ENCODE data around the gene TCF7L2. TPM values are rescaled to one million over a fixed set of nuclear protein-coding genes. Genes with fewer than 3 reads are reported as not detected.

The TCF7L2 gene
- total and polyA plus RNA-seq, 2 donors (not counting 1 experiment from before 2014, with no cell fraction given), result 3.4 to 5.0 TPM

GRCh38 chr10:113018034-113018433 lies 68.0 kb downstream of the TCF7L2 start:
- peaks cover 7% of the 10 kb centered on the region for H3K79me2 ChIP-seq (ENCODE audit: control insufficient read depth, insufficient read depth, low read length)

GRCh38 chr10:113019096-113019495 lies 69.0 kb downstream of the TCF7L2 start:
- no peak overlapping the region for H3K27ac ChIP-seq (ENCODE audit: insufficient read depth, low read length)
- H3K4me2 ChIP-seq (ENCODE audit: extremely low read depth, insufficient read depth, low read length), result no peak overlapping the region
- no peaks in the 10 kb centered on the region for H3K4me1 ChIP-seq (ENCODE audit: control insufficient read depth, extremely low read depth, insufficient read depth, low read length)
- H3K27me3 ChIP-seq (ENCODE audit: control insufficient read depth, insufficient read depth, low read length), result no peaks in the 10 kb centered on the region
- no peak for TF ChIP-seq EZH2 (IDR thresholded peaks at IDR 0.05; ENCODE audit: low read length, missing control alignments)
- TF ChIP-seq CTCF (conservative IDR thresholded peaks at IDR 0.05 in 1 of 2, IDR thresholded peaks at IDR 0.05 in 1 of 2; ENCODE audit: low read depth in 1 of 2, low read length in 2 of 2), result no peak
- no peak for DNase-seq (ENCODE audit: low read depth in 2 of 2)
- H3K9ac ChIP-seq (ENCODE audit: insufficient read depth, low read length), result no peak overlapping the region
- H3K9me3 ChIP-seq (ENCODE audit: control insufficient read depth, insufficient read depth, low read depth, low read length), result no peaks in the 10 kb centered on the region
- H3K79me2 ChIP-seq (ENCODE audit: control insufficient read depth, insufficient read depth, low read length), result peaks cover 8% of the 10 kb centered on the region
- H4K20me1 ChIP-seq (ENCODE audit: control insufficient read depth, extremely low read depth, insufficient read depth, low read length), result no peaks in the 10 kb centered on the region
- H2AFZ ChIP-seq (ENCODE audit: low read length), result no peak overlapping the region
- no peak overlapping the region for H3K4me3 ChIP-seq (replicated peaks in 1 of 4; ENCODE audit: control extremely low read depth in 1 of 4, insufficient read depth in 1 of 4, low read depth in 3 of 4, low read length in 4 of 4)
- no peaks in the 10 kb centered on the region for H3K36me3 ChIP-seq (ENCODE audit: control insufficient read depth, insufficient read depth, low read length)

More at GRCh38 chr10:113018034-113018433, 68.0 kb downstream of the TCF7L2 start:
- no peaks in the 10 kb centered on the region for H4K20me1 ChIP-seq (ENCODE audit: control insufficient read depth, extremely low read depth, insufficient read depth, low read length)
- TF ChIP-seq CTCF (conservative IDR thresholded peaks at IDR 0.05 in 1 of 2, IDR thresholded peaks at IDR 0.05 in 1 of 2; ENCODE audit: low read depth in 1 of 2, low read length in 2 of 2) (no peak), EZH2 (IDR thresholded peaks at IDR 0.05; ENCODE audit: low read length, missing control alignments) (no peak)
- H3K4me1 ChIP-seq (ENCODE audit: control insufficient read depth, extremely low read depth, insufficient read depth, low read length), result no peaks in the 10 kb centered on the region
- H3K4me2 ChIP-seq (ENCODE audit: extremely low read depth, insufficient read depth, low read length), result no peak overlapping the region
- no peak for DNase-seq (ENCODE audit: low read depth in 2 of 2)
- H3K27me3 ChIP-seq (ENCODE audit: control insufficient read depth, insufficient read depth, low read length), result no peaks in the 10 kb centered on the region
- H3K9ac ChIP-seq (ENCODE audit: insufficient read depth, low read length), result no peak overlapping the region
- H3K36me3 ChIP-seq (ENCODE audit: control insufficient read depth, insufficient read depth, low read length), result no peaks in the 10 kb centered on the region
- no peak overlapping the region for H2AFZ ChIP-seq (ENCODE audit: low read length)
- H3K9me3 ChIP-seq (ENCODE audit: control insufficient read depth, insufficient read depth, low read depth, low read length), result no peaks in the 10 kb centered on the region
- no peak overlapping the region for H3K27ac ChIP-seq (ENCODE audit: insufficient read depth, low read length)
- no peak overlapping the region for H3K4me3 ChIP-seq (replicated peaks in 1 of 4; ENCODE audit: control extremely low read depth in 1 of 4, insufficient read depth in 1 of 4, low read depth in 3 of 4, low read length in 4 of 4)

GRCh38 chr10:113019692-113020474 lies 69.8 kb downstream of the TCF7L2 start:
- H3K4me2 ChIP-seq (ENCODE audit: extremely low read depth, insufficient read depth, low read length), result no peak overlapping the region
- TF ChIP-seq EZH2 (IDR thresholded peaks at IDR 0.05; ENCODE audit: low read length, missing control alignments) (no peak), CTCF (conservative IDR thresholded peaks at IDR 0.05 in 1 of 2, IDR thresholded peaks at IDR 0.05 in 1 of 2; ENCODE audit: low read depth in 1 of 2, low read length in 2 of 2) (no peak)
- H4K20me1 ChIP-seq (ENCODE audit: control insufficient read depth, extremely low read depth, insufficient read depth, low read length), result no peaks in the 10 kb centered on the region
- DNase-seq (ENCODE audit: low read depth in 2 of 2), result no peak
- H3K4me3 ChIP-seq (replicated peaks in 1 of 4; ENCODE audit: control extremely low read depth in 1 of 4, insufficient read depth in 1 of 4, low read depth in 3 of 4, low read length in 4 of 4), result no peak overlapping the region
- no peaks in the 10 kb centered on the region for H3K9me3 ChIP-seq (ENCODE audit: control insufficient read depth, insufficient read depth, low read depth, low read length)
- no peaks in the 10 kb centered on the region for H3K4me1 ChIP-seq (ENCODE audit: control insufficient read depth, extremely low read depth, insufficient read depth, low read length)
- no peak overlapping the region for H3K9ac ChIP-seq (ENCODE audit: insufficient read depth, low read length)
- no peaks in the 10 kb centered on the region for H3K36me3 ChIP-seq (ENCODE audit: control insufficient read depth, insufficient read depth, low read length)
- peaks cover 8% of the 10 kb centered on the region for H3K79me2 ChIP-seq (ENCODE audit: control insufficient read depth, insufficient read depth, low read length)
- no peak overlapping the region for H3K27ac ChIP-seq (ENCODE audit: insufficient read depth, low read length)
- no peaks in the 10 kb centered on the region for H3K27me3 ChIP-seq (ENCODE audit: control insufficient read depth, insufficient read depth, low read length)
- H2AFZ ChIP-seq (ENCODE audit: low read length), result no peak overlapping the region
